Loucy (cell line): Measurements from ENCODE around the gene C17orf50.

Experiments
- H2AFZ ChIP-seq: fragments of 200-600 bp; sonication (generic); 2 replicates; pipeline ENCODE4 v1.6.0; 2016; ENCODE audit warnings: antibody characterized with exemption, mild to moderate bottlenecking, low read length, moderate library complexity
- H3F3A ChIP-seq: fragments of 200-600 bp; 2 replicates; pipeline ENCODE4 v1.6.0; 2016; ENCODE audit warnings: antibody characterized with exemption, low read depth, mild to moderate bottlenecking
- H3K27me3 ChIP-seq: fragments of 200-600 bp; sonication (generic); 2 replicates; pipeline ENCODE4 v1.6.1; 2014; ENCODE audit warnings: low read length, mild to moderate bottlenecking; ENCODE audit not compliant: insufficient read depth, poor library complexity, severe bottlenecking
- H3K36me3 ChIP-seq: fragments of 200-600 bp; sonication (generic); 2 replicates; pipeline ENCODE4 v1.6.1; 2016; ENCODE audit warnings: low read length; ENCODE audit not compliant: insufficient read depth
- H3K4me1 ChIP-seq: fragments of 200-600 bp; sonication (generic); 2 replicates; pipeline ENCODE4 v1.5.1; 2014; ENCODE audit warnings: low read length, mild to moderate bottlenecking; ENCODE audit not compliant: insufficient read depth, poor library complexity, severe bottlenecking
- H3K4me2 ChIP-seq: fragments of 200-600 bp; sonication (generic); 2 replicates; pipeline ENCODE4 v1.6.0; 2014; ENCODE audit warnings: antibody characterized with exemption, low read length, low read depth, mild to moderate bottlenecking; ENCODE audit not compliant: poor library complexity, severe bottlenecking
- H3K4me3 ChIP-seq: fragments of 200-600 bp; sonication (generic); 2 replicates; pipeline ENCODE4 v1.5.1; 2014; ENCODE audit warnings: low read length, mild to moderate bottlenecking, mixed read lengths; ENCODE audit not compliant: poor library complexity, severe bottlenecking
- H3K79me2 ChIP-seq: fragments of 200-600 bp; sonication (generic); 2 replicates; pipeline ENCODE4 v1.6.1; 2014; ENCODE audit warnings: low read length; ENCODE audit not compliant: insufficient read depth
- H3K9ac ChIP-seq: fragments of 200-600 bp; sonication (generic); 2 replicates; pipeline ENCODE4 v1.6.0; 2014; ENCODE audit warnings: mild to moderate bottlenecking, low read depth, low read length, moderate library complexity; ENCODE audit not compliant: poor library complexity, severe bottlenecking
- H3K9me2 ChIP-seq: fragments of 200-600 bp; sonication (generic); replicated peaks from 2 replicates; pipeline ENCODE4 v1.6.1; 2016; ENCODE audit warnings: low read depth, low read length, mixed read lengths
- H3K9me3 ChIP-seq: fragments of 200-600 bp; sonication (generic); 2 replicates; pipeline ENCODE4 v1.6.1; 2014; ENCODE audit warnings: mild to moderate bottlenecking, antibody characterized with exemption, low read length, low read depth; ENCODE audit not compliant: insufficient read depth
- H4K20me1 ChIP-seq: fragments of 200-600 bp; sonication (generic); 2 replicates; pipeline ENCODE4 v1.6.0; 2014; ENCODE audit warnings: antibody characterized with exemption, low read length, mild to moderate bottlenecking; ENCODE audit not compliant: insufficient read depth, poor library complexity, severe bottlenecking
- CTCF ChIP-seq: fragments of 200-600 bp; sonication (generic); conservative IDR thresholded peaks from 2 replicates; pipeline ENCODE4 v1.5.1; 2014; ENCODE audit warnings: mild to moderate bottlenecking, antibody characterized with exemption, low read length
- EZH2phosphoT487 ChIP-seq: fragments of 200-600 bp; IDR thresholded peaks from 2 replicates; pipeline ENCODE4 v1.6.1; 2018; ENCODE audit warnings: antibody characterized with exemption, mild to moderate bottlenecking, moderate library complexity, borderline replicate concordance

The C17orf50 gene

GRCh38 chr17:35790841-35791240, 30.2 kb downstream of the C17orf50 start:
- Histone ChIP-seq H3K27me3 (no peaks in the 10 kb centered on the region), H3K4me2 (no peak overlapping the region), H3K9ac (no peak overlapping the region), H3K4me3 (no peak overlapping the region), H3K36me3 (no peaks in the 10 kb centered on the region), H3K9me3 (no peaks in the 10 kb centered on the region), H3K79me2 (no peaks in the 10 kb centered on the region), H3K9me2 (no peaks in the 10 kb centered on the region), H3F3A (no peaks in the 10 kb centered on the region), H3K4me1 (peaks cover 32% of the 10 kb centered on the region), H4K20me1 (no peaks in the 10 kb centered on the region), H2AFZ (no peak overlapping the region)
- TF ChIP-seq CTCF (no peak), EZH2phosphoT487 (no peak)

- H3K9ac ChIP-seq = no peak overlapping the region
- H3K9me3 ChIP-seq = no peaks in the 10 kb centered on the region
- no peaks in the 10 kb centered on the region for H4K20me1 ChIP-seq
- H2AFZ ChIP-seq = no peak overlapping the region
- no peak overlapping the region for H3K4me2 ChIP-seq
- peaks cover 28% of the 10 kb centered on the region for H3K4me1 ChIP-seq
- no peaks in the 10 kb centered on the region for H3K79me2 ChIP-seq
- no peaks in the 10 kb centered on the region for H3K36me3 ChIP-seq
- no peaks in the 10 kb centered on the region for H3K9me2 ChIP-seq
- H3K4me3 ChIP-seq = no peak overlapping the region
- TF ChIP-seq EZH2phosphoT487 (no peak), CTCF (no peak)
- no peaks in the 10 kb centered on the region for H3F3A ChIP-seq
- no peaks in the 10 kb centered on the region for H3K27me3 ChIP-seq
These were observed 31.1 kb downstream of the C17orf50 start for GRCh38 chr17:35791681-35792350.

DNA sequence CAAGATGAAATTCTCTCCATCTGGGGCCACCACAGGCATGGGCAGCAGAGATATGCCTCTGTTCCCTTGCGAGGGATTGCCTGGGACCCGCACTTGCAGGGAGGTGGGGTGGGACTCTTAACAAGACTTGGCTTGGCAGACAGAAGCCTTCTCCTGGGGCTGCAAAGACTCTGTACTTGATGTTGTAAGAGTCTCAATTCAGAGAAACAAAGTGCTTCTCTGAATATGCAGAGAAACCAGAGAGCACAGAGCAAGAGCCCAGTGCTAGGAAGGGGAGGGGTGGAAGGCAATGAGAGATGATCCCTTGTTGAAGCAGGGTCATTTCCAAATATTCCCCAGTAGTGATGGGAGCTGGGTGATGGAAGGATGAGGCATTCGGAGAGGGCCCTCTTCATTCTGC, 32.6 kb downstream of the C17orf50 start:
- Histone ChIP-seq H2AFZ (no peak overlapping the region), H3K4me2 (no peak overlapping the region), H3K4me1 (peaks cover 14% of the 10 kb centered on the region), H3K9ac (no peak overlapping the region), H3K4me3 (no peak overlapping the region), H3K79me2 (no peaks in the 10 kb centered on the region), H4K20me1 (no peaks in the 10 kb centered on the region), H3F3A (no peaks in the 10 kb centered on the region), H3K27me3 (no peaks in the 10 kb centered on the region), H3K36me3 (no peaks in the 10 kb centered on the region), H3K9me3 (no peaks in the 10 kb centered on the region), H3K9me2 (no peaks in the 10 kb centered on the region)
- TF ChIP-seq CTCF (no peak), EZH2phosphoT487 (no peak)
